GM12874 (cell line): ENCODE data around the gene AMPH.

Experiments
- TF ChIP-seq, protein P1 (sequence below): IDR thresholded peaks from 2 replicates; pipeline ENCODE4 v1.5.1; 2011; ENCODE audit warnings: low read depth, mild to moderate bottlenecking, control low read depth, low read length, moderate library complexity; ENCODE audit not compliant: insufficient read depth

AMPH gene

GRCh38 chr7:38476764-38477163, 154.4 kb downstream of the AMPH start:
- TF ChIP-seq, protein P1, sequence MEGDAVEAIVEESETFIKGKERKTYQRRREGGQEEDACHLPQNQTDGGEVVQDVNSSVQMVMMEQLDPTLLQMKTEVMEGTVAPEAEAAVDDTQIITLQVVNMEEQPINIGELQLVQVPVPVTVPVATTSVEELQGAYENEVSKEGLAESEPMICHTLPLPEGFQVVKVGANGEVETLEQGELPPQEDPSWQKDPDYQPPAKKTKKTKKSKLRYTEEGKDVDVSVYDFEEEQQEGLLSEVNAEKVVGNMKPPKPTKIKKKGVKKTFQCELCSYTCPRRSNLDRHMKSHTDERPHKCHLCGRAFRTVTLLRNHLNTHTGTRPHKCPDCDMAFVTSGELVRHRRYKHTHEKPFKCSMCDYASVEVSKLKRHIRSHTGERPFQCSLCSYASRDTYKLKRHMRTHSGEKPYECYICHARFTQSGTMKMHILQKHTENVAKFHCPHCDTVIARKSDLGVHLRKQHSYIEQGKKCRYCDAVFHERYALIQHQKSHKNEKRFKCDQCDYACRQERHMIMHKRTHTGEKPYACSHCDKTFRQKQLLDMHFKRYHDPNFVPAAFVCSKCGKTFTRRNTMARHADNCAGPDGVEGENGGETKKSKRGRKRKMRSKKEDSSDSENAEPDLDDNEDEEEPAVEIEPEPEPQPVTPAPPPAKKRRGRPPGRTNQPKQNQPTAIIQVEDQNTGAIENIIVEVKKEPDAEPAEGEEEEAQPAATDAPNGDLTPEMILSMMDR: no peak

DNA sequence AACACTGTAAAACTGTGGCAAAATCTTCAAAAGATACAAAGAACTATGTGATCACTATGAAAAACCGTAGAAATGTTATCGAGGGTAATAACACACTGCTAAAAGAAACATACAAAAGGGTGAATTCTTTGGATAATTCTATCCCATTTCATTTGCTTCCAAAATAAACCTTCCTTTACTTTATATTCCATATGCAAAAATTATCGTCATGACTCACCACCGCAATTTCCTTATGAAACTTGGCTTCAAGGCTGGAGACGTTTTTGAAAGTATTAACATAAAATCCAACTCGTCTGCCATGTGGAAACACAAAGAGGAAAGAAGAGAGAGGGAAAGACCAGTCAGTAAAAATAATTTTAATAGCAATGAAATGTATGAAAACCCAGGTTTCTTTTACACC, 165.2 kb downstream of the AMPH start:
- TF ChIP-seq, protein P1: no peak

- TF ChIP-seq, protein P1: no peak
Observed at GRCh38 chr7:38463277-38464225, 167.6 kb downstream of the AMPH start.

GRCh38 chr7:38462819-38463218, 168.4 kb downstream of the AMPH start:
- TF ChIP-seq, protein P1: no peak

- TF ChIP-seq, protein P1: no peak
Observed at GRCh38 chr7:38461887-38462286, 169.3 kb downstream of the AMPH start.

GRCh38 chr7:38453826-38454225, 177.3 kb downstream of the AMPH start:
- TF ChIP-seq, protein P1: no peak

DNA sequence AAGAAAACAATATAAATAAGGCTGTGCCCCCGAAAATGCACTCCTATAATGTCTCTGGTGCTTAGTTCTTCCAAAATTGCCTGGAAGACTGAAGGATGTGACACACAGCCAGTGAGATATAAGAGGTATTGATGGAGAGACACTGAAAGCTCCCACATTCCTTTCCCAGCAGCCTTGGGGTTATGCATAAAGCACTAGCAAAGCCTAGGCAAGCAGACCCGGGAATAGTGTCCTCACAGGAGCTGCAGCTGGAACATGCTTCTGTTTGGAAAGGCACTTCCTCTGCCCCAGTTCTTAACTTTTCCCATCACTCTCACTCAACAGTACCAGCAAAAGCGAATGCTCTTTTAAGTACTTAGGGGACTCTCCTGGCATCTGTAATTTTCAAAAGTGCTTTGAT, 178.0 kb downstream of the AMPH start:
- TF ChIP-seq, protein P1: no peak
